TTC549 (cell line): ENCODE results near the gene GDI1.
"Not testable (repeated sequence)": the region's sequence is repeated elsewhere in the genome, so short reads cannot be mapped to it uniquely, and the experiment has no call there.

ENCODE experiments used
- FAIRE-seq: peaks from 2 replicates; lab custom pipeline; 2012; peaks lifted over from hg19 to GRCh38; lab: Jason Lieb, UNC

Gene GDI1

DNA sequence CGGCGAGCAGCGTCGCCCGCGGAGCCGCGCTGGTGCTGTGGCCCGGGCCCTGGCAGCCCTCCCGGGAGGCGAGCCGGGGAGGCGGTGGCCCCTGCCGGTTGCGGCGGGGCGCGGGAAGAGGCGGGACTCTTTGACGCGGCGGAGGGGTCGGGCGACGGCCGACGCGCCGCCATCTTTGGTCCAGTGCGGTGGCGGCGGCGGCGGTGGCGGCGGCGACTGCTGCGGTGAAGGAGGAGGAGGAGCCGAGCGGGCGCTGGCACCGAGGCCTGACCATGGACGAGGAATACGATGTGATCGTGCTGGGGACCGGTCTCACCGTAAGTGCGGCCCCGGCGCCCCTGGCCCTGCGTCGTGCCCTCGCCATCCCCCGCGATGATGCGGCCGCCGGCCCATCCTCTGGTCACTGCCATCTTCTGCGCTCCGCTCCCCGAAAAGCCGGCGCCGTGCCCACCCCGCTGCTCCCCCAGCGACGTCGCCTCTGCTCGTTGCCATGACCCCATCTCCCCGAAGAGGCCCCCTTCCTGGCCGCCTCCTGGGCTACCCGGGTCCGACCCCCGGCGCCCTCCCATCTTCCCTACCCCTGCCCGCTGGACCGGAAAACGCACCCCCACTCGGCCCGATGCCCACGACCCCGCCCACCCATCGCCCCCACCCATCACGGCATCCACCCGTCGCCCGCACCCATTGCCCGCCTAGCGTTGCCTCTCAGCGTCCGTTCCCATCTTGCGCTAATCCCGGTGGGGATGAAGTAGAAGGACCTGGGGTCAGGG, at the start of gene GDI1:
GDI1 (plus strand) TSS at position 172 of the 770 bp plus-strand sequence; CDS start at position 273, 101 bp downstream.
- no peak for FAIRE-seq

DNA sequence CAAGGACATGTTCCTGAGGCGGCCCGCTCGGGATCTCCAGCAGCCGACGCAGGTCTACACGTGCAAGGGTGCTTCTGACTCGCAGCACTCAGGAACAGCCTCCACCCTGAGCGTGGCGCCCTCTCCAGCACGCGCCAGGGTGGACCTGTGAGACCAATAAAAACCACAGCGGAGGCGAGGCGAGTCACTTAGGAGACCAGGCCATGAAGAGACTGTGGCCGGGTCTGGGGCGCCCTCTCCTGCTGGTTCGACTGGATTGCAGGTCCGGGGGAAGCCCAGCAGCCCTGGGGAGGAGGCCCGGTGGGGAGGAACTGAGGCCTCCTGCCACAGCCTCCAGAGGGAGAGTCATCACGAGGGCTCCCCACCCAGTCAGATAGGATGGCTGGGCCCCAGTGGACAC, 48.9 kb upstream of the GDI1 start:
- peak; percentile 78 for FAIRE-seq

DNA sequence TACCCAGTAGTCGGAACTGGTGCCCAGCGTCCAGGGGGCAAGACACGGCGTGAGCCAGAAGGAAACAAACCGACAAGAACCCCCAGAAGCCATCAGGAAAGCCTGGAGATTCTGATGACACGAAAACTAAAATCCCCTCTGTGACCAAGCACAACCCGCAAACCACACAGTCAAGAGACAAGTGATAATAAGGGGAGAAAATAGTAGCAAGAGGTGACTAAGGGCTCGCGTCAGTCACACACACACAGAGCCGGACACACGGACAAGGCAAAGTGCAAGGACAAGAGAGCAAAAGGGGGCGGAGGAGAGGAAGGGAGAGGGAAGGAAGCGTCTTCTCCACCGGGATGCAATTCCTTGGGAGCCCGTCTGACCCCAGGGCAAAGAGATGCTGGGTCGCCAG, 48.3 kb upstream of the GDI1 start:
- not testable (repeated sequence) for FAIRE-seq

DNA sequence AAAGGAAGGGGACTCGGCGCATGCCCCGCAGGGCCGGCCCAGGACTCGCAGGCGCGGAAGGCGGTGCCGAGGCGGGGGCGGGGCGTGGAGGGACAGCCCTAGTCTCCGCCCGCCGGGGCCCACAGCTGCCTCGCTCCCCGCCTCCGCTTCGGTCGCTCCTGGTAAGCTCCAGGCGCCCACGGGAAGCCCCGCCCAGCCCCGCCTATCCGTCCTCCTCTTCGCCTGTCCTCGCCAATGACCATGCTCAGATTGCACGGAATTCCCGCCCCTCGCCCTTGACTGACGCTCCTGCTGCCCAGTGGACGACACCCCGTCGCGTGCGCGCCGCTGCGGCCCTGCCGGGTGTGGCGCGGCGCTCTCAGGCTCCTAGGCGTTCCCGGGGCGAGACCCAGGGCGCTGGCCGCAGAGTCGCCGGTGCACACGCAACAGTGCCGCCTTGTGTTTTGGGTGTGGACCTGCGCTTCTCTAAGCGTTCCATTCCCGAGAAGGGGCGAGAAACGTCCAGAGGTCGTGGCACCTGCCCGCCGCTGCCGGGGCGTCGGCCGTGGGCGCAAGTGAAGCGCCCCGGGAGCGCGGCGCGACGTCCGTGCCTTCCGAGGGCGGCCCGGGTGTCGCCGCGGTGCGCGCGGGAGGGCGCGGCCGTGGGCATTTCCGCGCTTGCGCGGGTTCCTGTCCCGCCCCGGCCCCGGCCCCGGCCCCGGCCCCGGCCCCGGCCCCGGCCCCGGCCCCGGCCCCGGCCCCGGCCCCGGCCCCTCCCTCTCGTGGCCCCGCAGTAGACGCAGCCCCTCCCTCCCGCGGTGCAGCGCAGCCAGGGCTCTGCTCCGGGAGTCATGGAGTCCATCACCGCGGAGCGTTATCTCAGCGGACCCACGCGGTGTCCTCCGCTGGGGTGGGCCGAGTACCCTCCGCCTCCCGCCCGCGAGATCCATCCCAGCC, 46.9 kb upstream of the GDI1 start:
- peak; percentile 79 for FAIRE-seq

DNA sequence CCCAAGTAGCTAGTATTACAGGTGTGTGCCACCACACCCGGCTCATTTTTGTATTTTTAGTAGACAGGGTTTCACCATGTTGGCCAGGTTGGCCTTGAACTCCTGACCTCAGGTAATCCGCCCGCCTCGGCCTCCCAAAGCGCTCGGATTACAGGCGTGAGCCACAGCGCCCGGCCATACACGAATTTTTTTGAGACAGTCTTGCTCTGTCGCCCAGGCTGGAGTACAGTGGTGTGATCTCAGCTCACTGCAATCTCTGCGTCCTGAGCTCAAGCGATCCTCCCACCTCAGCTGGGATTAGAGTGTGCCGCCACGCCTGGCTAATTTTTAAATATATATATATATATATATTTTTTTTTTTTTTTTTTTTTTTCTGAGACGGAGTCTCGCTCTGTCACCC, 40.6 kb upstream of the GDI1 start:
- FAIRE-seq = not testable (repeated sequence)

DNA sequence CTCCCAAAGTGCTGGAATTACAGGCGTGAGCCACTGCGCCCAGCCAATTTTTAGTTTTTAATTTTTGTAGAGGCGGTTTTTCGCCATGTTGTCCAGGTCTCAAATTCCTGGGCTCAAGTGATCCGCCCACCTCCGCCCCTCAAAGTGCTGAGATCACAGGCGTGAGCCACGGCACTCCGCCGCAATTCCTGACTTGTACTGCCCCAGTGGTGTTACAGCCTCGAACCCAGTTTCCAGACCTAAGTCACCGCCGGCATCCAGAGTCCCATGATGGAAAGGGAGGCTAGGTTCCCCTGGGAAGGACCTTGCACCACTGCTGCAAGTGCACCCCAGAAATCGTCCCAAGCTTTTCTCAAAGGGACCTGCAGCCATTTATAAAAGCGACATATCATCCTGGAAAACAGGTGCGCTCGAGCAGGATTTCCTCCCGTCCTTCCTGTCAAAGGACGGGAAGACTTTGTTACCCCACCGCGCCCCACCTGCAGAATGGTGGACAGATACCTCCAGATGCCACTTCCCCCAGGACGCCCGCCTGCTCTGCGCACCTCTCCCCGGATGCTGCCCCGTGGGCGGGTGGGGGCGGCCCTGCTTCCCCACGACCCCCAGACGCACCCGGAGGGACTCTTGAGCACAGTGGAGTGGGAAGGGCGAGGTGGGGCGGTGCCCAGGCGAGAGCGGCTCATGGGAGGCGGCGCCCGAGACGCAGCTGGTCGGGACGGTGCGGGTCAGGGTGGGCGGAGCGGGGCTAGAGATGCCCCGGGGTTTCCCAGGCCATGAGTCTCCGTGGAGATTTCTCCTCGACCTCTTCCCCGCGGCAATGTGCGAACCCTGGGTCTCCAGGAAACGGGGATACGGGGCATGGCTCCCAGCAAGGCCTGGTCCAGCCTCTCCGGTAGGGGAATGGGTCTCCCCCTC, 39.7 kb upstream of the GDI1 start:
- FAIRE-seq = no peak

DNA sequence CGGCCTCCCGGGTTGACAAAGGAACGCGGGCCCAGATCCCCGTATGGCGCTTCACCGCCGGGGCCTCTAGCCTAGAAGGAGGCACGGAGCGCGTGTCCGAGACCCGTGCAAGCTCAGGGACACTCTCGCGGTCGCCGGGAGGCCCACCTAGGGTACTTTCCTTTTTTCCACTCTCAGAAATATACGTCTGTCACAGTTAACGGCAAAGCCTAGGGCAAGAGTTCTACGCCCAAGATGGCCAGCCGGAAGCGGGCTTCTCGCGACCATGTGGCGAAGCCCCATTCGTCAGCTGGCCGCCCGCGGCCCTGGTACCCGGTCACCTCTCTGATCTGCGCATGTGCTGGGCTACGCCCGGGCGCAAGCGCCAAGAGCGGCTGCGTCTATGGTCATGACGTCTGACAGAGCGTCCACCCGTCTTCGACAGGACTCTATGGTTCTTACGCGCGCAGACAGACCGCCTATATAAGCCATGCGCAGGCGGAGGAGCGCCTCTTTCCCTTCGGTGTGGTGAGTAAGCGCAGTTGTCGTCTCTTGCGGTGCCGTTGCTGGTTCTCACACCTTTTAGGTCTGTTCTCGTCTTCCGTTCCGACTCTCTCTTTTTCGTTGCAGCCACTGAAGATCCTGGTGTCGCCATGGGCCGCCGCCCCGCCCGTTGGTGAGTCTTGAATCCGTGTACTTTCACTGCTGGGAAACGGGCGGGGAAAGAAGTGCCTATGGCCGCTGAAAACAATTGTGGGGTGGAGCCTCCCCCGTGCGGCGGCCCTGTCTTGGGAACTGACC, 38.9 kb upstream of the GDI1 start, which contains the start of gene RPL10:
RPL10 (plus strand) TSS at position 490 of the 780 bp plus-strand sequence; CDS start at position 633, 143 bp downstream.
- FAIRE-seq = peak; percentile 37

DNA sequence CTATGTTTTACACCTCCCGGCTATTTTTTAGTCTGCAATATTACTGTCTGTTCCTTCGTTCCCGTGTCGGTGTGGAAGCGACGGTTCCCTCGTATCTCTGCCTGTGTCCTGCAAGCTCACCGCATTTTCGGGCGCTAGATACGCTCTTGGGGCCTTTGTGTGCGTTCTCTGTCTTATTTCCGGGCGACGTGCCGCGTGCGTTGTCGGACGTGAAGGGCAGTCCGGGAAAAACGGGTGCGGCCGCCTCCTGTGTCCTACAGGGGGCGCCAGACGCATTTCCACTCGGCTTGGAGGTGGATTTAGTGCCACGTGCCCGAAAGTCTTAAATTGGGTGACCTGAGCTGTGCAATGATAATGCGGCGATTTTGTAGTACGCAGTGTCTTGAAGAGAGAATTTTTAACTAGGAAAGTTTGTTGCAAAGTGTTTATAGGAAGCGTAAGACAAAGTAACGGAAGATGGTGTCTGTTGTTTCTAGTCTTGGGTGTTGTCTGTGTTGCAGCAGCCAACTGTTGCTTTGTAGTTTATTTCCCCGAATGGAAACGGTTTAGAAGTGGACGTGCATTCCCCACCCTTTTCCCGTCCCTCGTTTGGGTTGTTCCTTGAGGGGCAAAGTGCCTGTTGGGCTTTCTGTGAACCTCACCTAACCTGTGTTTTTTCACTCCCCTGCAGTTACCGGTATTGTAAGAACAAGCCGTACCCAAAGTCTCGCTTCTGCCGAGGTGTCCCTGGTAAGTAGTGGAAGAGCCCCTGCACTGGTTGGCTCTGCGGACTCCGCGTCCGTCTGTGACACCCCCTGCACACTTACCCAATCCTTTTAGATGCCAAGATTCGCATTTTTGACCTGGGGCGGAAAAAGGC, 38.1 kb upstream of the GDI1 start:
- FAIRE-seq = no peak

DNA sequence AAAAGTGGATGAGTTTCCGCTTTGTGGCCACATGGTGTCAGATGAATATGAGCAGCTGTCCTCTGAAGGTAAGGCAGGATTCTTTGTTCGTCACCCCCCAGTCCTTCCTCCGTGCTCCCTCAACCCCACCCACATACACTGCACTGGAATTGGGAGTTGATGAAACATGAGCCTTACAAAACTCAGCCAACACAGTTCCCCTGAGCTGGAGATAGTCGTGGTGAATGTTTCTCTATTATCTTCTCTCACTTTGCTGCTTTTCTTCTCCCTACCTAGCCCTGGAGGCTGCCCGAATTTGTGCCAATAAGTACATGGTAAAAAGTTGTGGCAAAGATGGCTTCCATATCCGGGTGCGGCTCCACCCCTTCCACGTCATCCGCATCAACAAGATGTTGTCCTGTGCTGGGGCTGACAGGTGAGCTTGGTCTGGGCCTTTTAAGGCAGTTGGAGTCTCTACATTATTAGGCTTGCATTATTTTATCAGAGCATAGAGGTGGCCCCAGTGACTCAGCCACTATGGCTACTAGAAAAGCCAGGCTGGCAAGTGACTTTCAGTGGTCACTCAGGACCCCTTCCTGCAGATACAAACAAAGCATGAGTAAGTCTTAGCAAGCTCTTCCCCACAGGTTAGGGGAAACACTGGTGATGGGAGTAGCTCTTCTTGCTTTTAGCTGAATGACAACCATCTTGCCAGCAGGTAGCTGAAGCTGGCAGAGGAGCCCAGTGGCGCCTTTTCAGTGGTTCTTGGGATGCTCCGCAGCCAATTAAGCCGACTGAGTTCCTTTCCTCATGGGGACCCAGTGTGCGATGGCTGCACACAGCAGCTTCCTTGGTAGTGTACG, 37.2 kb upstream of the GDI1 start:
- FAIRE-seq = no peak

DNA sequence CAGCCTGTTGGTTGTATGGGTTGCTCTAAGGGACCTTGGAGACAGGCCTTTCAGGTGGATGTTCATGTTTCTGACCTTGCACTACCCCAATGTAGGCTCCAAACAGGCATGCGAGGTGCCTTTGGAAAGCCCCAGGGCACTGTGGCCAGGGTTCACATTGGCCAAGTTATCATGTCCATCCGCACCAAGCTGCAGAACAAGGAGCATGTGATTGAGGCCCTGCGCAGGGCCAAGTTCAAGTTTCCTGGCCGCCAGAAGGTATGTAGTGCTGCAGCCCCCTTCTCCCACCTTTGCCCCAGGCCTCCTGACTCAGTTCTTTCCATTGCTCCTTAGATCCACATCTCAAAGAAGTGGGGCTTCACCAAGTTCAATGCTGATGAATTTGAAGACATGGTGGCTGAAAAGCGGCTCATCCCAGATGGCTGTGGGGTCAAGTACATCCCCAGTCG, 36.6 kb upstream of the GDI1 start:
- FAIRE-seq = not testable (repeated sequence)

DNA sequence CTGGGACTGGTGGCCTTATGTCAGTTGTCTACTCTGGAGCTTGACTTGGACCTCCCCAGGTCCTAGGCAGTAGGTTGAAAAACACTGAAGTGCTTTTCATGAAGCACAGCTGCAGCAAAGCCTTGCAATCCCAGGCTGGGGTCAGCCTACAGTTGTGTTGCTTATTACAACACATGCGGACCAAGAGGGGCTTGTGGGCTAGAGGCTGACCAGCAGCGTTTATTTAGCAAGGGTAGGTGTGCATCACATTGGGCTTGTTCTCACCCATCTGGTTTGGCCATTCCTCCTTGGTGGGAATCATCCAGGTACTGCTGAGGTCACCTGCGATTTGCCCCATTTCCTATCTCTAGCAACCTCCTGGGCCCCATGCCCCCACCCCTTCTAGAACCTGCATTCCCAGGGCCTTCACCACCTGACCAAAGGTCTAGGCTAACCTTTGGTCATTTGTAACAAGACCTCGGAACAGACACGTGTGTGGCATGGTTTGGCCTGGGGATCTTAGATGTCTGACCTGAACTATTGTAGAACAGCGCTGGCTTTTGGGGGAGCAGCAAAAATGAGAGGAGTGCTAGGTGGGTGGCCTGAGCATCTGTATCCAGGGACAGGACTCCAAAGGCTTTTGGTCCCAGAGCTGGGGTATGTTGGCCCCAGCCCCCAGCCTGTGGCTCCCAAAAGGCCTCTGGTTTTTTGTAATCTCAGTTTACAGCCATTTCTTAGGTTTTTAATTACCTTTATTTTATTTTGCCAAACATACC, 35.7 kb upstream of the GDI1 start:
- no peak for FAIRE-seq

DNA sequence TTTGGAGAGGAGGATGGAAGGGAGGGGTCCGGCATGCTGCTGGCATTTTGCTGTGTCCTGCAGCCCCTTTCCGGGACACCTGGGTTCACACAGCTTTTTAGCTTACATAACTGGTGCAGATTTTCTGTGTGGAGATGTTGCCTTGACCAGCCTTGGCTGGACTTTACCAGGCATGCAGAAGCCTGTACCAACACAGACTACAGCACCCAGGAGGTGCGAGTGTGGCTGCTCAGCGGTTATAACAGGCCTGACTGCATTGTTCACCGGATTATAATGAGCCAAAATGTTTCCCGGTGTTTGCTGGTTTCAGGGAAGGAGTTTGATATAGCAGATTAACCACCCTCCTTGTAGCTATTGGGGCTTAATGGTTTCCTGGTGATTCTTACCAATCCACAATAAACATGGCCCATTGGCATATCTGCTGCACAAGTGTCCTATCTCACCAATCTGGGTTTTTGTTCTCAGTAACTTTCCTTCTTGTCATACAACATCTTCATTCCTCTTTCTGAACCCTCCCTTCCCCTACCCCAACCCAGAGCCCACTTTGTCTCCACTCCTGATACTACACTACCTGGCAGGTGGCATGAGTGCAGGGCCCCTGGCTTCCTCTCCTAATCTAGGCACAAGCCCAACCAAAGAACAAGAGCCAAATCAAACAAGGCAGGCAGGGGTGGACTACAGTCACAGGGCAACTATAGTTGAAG, 34.9 kb upstream of the GDI1 start:
- no peak for FAIRE-seq

DNA sequence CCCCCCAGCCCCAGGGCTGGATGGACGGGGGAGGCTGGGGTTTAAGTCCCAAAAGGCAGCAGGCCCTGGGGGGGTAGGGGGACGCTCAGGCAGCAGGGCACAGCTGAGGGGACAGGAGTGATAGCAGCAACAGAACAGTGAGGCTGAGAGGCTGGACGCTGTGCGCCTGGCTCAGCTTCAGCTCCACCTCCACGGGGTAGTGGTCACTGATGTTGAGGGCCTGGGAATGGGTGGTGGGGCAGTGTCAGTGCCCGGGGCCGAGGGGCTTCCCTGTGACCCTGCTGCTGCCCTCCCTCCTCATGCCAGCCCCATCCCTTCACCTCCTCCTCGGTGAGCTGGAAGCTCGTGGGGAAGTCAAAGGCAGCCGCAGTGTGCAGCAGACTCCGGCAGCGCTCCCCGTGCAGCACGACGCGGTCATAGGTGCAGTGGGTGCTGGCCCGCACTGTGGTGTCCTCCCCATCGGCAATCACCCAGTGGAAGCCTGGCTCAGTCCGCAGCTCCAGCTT, 34.3 kb upstream of the GDI1 start:
- no peak for FAIRE-seq

DNA sequence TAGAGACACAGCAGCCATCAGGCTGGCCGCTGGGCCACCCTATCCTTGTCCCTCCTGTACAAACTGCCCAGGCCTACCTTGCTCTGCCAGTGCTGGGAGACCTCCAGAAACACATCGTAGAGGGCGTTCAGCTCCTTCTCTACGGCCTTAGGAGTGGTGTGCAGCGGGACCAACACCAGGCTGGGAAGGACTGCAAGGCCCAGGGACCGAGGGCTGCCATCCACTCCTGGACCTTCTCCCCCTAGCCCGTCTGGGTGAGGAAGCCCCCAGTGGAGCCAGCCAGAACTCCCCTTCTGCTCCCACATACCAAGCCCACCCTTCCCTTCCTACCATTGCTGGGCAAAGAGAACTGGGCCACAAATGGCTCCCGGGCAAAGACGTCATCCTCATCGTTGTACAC, 33.8 kb upstream of the GDI1 start:
- no peak for FAIRE-seq

DNA sequence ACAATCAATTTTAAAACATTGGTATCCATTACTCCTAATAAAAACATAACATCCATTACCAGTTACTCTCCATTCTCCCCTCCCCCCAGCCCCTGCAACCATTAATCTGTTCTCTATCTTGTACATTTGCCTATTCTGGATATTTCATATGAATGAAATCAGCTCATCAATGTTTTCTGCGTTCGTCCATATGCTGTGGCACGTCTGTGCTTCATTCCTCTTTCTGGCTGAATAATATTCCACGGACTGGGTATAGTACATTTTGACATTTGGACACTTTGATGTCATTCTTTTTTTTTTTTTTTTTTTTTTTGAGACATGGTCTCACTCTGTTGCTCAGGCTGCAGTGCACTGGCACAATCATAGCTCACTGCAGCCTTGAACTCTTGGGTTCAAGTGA, 33.1 kb upstream of the GDI1 start:
- no peak for FAIRE-seq

DNA sequence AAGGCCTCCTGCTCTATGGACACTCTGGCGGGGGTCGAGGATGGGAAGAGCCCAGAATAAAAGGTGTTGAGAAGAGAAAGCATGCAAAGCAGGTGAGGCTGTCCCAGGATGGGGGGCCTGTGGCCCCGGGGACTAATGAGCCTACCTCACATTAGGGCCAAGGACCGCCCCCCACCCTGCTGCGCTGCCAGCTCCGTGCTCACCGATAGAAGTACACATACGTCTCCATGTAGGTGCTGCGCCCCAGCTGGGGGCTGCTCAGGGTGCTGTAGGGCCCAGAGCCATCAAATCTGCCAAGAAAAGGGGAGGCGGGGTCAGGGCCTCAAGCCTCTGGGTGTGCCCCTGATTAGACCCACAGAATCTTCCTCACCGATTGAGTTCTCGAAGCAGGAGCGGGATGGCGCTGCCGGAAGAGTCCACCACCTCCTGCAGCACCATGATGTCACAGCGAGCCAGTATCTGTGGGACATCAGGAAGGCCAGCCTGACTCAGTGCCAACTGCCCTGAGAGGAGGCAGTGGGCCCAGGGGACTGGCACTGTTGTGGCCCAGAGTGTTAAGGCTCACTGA, 32.2 kb upstream of the GDI1 start:
- no peak for FAIRE-seq

DNA sequence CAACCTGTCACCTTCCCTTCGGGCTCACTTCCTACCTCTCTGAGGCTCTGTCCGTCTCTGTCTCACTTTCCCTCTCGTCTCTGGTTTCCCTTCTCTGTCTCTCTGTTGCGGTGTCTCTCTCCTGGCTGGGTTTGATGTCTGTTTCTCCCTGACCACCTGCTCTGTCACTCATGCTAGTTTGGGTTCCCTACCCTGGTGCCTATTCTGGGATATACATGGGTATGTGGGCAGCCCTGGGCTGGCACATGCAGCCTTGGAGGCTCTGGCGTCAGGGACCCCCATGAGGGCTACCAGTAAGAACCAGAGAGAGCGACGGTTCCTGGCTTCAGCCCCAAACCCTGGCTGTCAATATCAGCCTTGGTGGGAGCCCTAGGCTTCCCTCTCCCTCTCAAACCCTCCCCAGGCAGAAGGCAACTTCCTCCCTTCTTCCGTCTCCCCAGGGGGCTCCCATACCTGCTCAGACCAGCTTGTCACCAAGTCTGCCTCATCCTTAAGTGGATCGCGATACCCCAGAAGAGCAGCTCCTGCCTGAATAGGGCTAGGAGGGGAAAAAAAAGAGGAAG, 28.2 kb upstream of the GDI1 start:
- FAIRE-seq = no peak
